ENCODE data around the gene ITPRID1.

- TF ChIP-seq EP300 (IDR thresholded peaks at IDR 0.05; ENCODE audit: borderline replicate concordance) (no peak), REST (IDR thresholded peaks at IDR 0.05; ENCODE audit: low read depth) (no peak), TAF1 (IDR thresholded peaks at IDR 0.05; ENCODE audit: low read depth) (no peak), USF1 (IDR thresholded peaks at IDR 0.05) (no peak), TCF12 (IDR thresholded peaks at IDR 0.05; ENCODE audit: low read depth) (no peak), YY1 (IDR thresholded peaks at IDR 0.05; ENCODE audit: low read depth) (no peak), EGR1 (IDR thresholded peaks at IDR 0.05) (no peak), ZBTB7A (IDR thresholded peaks at IDR 0.05; ENCODE audit: low read depth) (no peak), CEBPB (IDR thresholded peaks at IDR 0.05) (no peak)
Measured at GRCh38 chr7:31466036-31466435, 47.9 kb upstream of the ITPRID1 start.
